Mesenchymal stem cell (in vitro differentiated cells and primary cell): ENCODE measurements around the gene CD200R1L.
A peak's percentile ranks its signal among the peaks of the same experiment; 100 is the strongest.

Experiments used
- DNase-seq: peaks from one replicate; pipeline ENCODE4 v3.0.0-alpha.2; 2013
- H2AFZ ChIP-seq: one replicate; pipeline ENCODE4 v1.6.1; 2013; ENCODE audit warnings: low read depth, mild to moderate bottlenecking, control low read depth, inconsistent platforms, low read length, moderate library complexity
- H2AK5ac ChIP-seq: 2 replicates; pipeline ENCODE4 v1.6.1; 2013; ENCODE audit warnings: low read length, moderate library complexity, mild to moderate bottlenecking, inconsistent platforms; ENCODE audit not compliant: severe bottlenecking
- H2BK120ac ChIP-seq: one replicate; pipeline ENCODE4 v1.6.1; 2013; ENCODE audit warnings: low read depth, mild to moderate bottlenecking, inconsistent platforms, low read length, moderate library complexity
- H2BK12ac ChIP-seq, 2 experiments: one replicate each; pipeline ENCODE4 v1.6.1; 2013; ENCODE audit warnings: inconsistent platforms in 2 of 2, low read length in 2 of 2, mild to moderate bottlenecking in 2 of 2, moderate library complexity in 2 of 2, control low read depth in 1 of 2
- H2BK15ac ChIP-seq: one replicate; pipeline ENCODE4 v1.6.1; 2013; ENCODE audit warnings: mild to moderate bottlenecking, low read depth, inconsistent platforms; ENCODE audit not compliant: poor library complexity, severe bottlenecking
- H2BK5ac ChIP-seq: 2 replicates; pipeline ENCODE4 v1.6.1; 2013; ENCODE audit warnings: low read depth, mild to moderate bottlenecking, low read length, control low read depth, inconsistent platforms; ENCODE audit not compliant: poor library complexity, severe bottlenecking
- H3K14ac ChIP-seq, 2 experiments: one replicate each; pipeline ENCODE4 v1.6.1; 2013; ENCODE audit warnings: inconsistent platforms in 2 of 2, low read length in 2 of 2, control low read depth in 1 of 2, mild to moderate bottlenecking in 1 of 2, moderate library complexity in 1 of 2
- H3K18ac ChIP-seq, 2 experiments: one replicate each; pipeline ENCODE4 v1.6.1; 2013; ENCODE audit warnings: inconsistent platforms in 2 of 2, low read length in 2 of 2, control low read depth in 1 of 2, low read depth in 1 of 2, mild to moderate bottlenecking in 1 of 2
- H3K23ac ChIP-seq, 2 experiments: one replicate each; pipeline ENCODE4 v1.6.1; 2013; ENCODE audit warnings: inconsistent platforms in 2 of 2, low read length in 2 of 2, mild to moderate bottlenecking in 2 of 2, moderate library complexity in 2 of 2, control low read depth in 1 of 2
- H3K27ac ChIP-seq: 2 replicates; pipeline ENCODE4 v1.5.1; 2013; ENCODE audit warnings: mild to moderate bottlenecking, moderate library complexity, low read length, control low read depth, inconsistent platforms; ENCODE audit not compliant: poor library complexity, severe bottlenecking
- H3K27me3 ChIP-seq, 2 experiments: 2 replicates each; pipeline versions ENCODE4 v1.6.1 to v1.7.0; 2013; ENCODE audit warnings: low read length in 2 of 2, mild to moderate bottlenecking in 2 of 2, moderate library complexity in 2 of 2, control low read depth in 1 of 2, inconsistent platforms in 1 of 2; ENCODE audit not compliant: control insufficient read depth in 1 of 2, insufficient read depth in 1 of 2
- H3K36me3 ChIP-seq, 2 experiments: 2 replicates each; pipeline versions ENCODE4 v1.6.1 to v1.7.0; 2013; ENCODE audit warnings: low read length in 2 of 2, control low read depth in 1 of 2, inconsistent platforms in 1 of 2, low read depth in 1 of 2, mild to moderate bottlenecking in 1 of 2; ENCODE audit not compliant: insufficient read depth in 2 of 2, control insufficient read depth in 1 of 2
- H3K4ac ChIP-seq, 2 experiments: one replicate each; pipeline ENCODE4 v1.6.1; 2013; ENCODE audit warnings: inconsistent platforms in 2 of 2, low read length in 2 of 2, mild to moderate bottlenecking in 2 of 2, moderate library complexity in 2 of 2, control low read depth in 1 of 2, low read depth in 1 of 2
- H3K4me1 ChIP-seq: 2 replicates; pipeline ENCODE4 v1.6.1; 2013; ENCODE audit warnings: low read depth, low read length, control low read depth; ENCODE audit not compliant: control insufficient read depth, insufficient read depth
- H3K4me2 ChIP-seq: 2 replicates; pipeline ENCODE4 v1.6.1; 2013; ENCODE audit warnings: low read length, mild to moderate bottlenecking, inconsistent platforms; ENCODE audit not compliant: poor library complexity, severe bottlenecking
- H3K4me3 ChIP-seq, 2 experiments: 2 replicates each; pipeline versions ENCODE4 v1.5.1 to v1.7.0; 2013; ENCODE audit warnings: low read length in 2 of 2, mild to moderate bottlenecking in 2 of 2, control low read depth in 1 of 2, low read depth in 1 of 2; ENCODE audit not compliant: insufficient read depth in 1 of 2
- H3K79me1 ChIP-seq: replicated peaks from 2 replicates; pipeline ENCODE4 v1.6.1; 2013; ENCODE audit warnings: mild to moderate bottlenecking, control low read depth, low read length, inconsistent platforms; ENCODE audit not compliant: poor library complexity, severe bottlenecking
- H3K9ac ChIP-seq: 2 replicates; pipeline ENCODE4 v1.7.0; 2013; ENCODE audit warnings: mild to moderate bottlenecking, low read length, moderate library complexity
- H3K9me3 ChIP-seq: 2 replicates; pipeline ENCODE4 v1.7.0; 2013; ENCODE audit warnings: mild to moderate bottlenecking, low read length; ENCODE audit not compliant: control insufficient read depth
- H4K8ac ChIP-seq: one replicate; pipeline ENCODE4 v1.6.1; 2013; ENCODE audit warnings: inconsistent platforms, mild to moderate bottlenecking, low read length, moderate library complexity
- H4K91ac ChIP-seq: one replicate; pipeline ENCODE4 v1.6.1; 2013; ENCODE audit warnings: mild to moderate bottlenecking, low read length, inconsistent platforms
- WGBS: methylation state at CpG from one replicate; pipeline ENCODE4 v1.1.7; 2013; ENCODE audit warnings: mixed read lengths; 5-methylcytosine and 5-hydroxymethylcytosine counted together

Gene CD200R1L

DNA sequence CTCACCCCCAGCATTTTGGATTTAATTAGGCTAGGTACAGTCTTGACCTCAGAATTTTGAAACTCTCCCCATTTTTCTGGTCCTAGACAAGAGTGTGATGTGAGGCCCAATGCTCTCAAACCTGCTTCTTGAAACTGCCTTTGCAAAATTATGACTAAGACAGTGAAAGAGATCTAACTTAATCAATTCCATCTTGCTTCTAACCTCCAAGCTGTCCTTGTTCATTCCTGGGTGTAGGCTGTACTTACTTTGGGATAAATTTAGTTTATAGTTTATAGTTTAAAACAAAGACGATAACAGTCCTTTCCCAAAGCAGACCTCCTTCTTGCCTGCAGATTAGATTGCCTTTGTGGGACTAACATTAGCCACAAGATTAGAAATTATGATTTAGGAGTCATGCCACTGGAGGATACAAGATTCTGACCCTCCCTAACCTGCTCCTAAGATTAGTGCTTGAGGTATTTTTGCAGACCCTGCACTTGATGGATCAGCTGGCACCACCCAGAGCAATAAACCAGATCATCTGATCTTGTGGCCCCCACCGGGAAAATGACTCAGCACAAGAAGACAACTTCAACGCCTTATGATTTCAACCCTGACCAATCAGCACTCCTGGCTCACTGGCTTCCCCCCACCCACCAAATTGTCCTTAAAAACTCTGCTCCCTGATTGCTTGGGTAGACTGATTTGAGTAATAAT, 59.6 kb downstream of the CD200R1L start:
- Histone ChIP-seq H3K9me3 (no peaks in the 10 kb centered on the region), H4K91ac (no peak overlapping the region), H3K23ac (no peak overlapping the region), H3K36me3 (no peaks in the 10 kb centered on the region), H3K27me3 (no peaks in the 10 kb centered on the region), H3K79me1 (no peaks in the 10 kb centered on the region), H2AK5ac (no peak overlapping the region), H2BK120ac (no peak overlapping the region), H3K27ac (no peak overlapping the region), H3K4me1 (no peaks in the 10 kb centered on the region), H3K14ac (no peak overlapping the region), H3K4ac (no peak overlapping the region), H2BK15ac (no peak overlapping the region), H3K9ac (no peak overlapping the region), H2AFZ (no peak overlapping the region), H2BK12ac (no peak overlapping the region), H4K8ac (no peak overlapping the region), H3K4me3 (no peak overlapping the region), H3K18ac (no peak overlapping the region), H2BK5ac (no peak overlapping the region), H3K4me2 (no peak overlapping the region)
- 91% methylated on average over 2 of the region's 3 CpGs for WGBS
- DNase-seq = no peak

DNA sequence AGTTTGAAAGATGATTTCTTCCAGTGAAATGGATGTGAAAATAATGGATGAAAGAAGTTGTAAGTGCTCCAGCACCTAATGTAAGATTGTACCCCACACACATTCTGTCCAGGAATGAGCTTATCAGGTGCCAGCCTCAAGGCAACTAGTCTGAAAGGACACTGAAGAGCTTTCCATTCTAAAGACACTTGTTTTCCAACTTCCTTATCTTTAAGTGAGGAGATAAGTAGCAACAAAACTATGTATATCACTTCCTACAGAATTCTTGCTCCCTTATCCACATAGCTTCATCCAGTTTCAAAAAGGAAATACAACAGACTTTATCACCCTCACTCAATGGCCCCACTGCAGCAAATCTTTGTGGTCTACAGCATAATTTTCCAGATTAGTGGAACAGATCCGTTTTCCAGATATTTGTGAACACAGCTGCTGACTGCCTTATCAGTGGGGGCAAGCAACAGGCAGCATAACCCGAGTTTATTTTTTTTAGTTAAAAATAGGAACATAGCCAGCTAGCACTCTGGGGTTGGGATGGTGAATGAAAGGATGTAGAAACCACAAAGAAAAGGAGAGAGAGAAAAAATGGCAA, 60.6 kb downstream of the CD200R1L start:
- no peaks in the 10 kb centered on the region for H3K36me3 ChIP-seq
- no peaks in the 10 kb centered on the region for H3K4me1 ChIP-seq
- no peak overlapping the region for H3K4me2 ChIP-seq
- no peak overlapping the region for H3K14ac ChIP-seq
- no peak overlapping the region for H3K27ac ChIP-seq
- no peak overlapping the region for H3K4ac ChIP-seq
- WGBS = 18% methylated on average over 2 of the region's 2 CpGs
- H2AK5ac ChIP-seq = no peak overlapping the region
- H3K79me1 ChIP-seq = no peaks in the 10 kb centered on the region
- no peak overlapping the region for H3K9ac ChIP-seq
- H4K8ac ChIP-seq = no peak overlapping the region
- no peak overlapping the region for H2BK5ac ChIP-seq
- H2BK120ac ChIP-seq = no peak overlapping the region
- no peak overlapping the region for H2BK12ac ChIP-seq
- H3K18ac ChIP-seq = no peak overlapping the region
- no peak overlapping the region for H4K91ac ChIP-seq
- peak; percentile 47 for DNase-seq
- no peak overlapping the region for H2BK15ac ChIP-seq
- H3K4me3 ChIP-seq = no peak overlapping the region
- H3K23ac ChIP-seq = no peak overlapping the region
- no peak overlapping the region for H2AFZ ChIP-seq
- H3K9me3 ChIP-seq = no peaks in the 10 kb centered on the region
- no peaks in the 10 kb centered on the region for H3K27me3 ChIP-seq

DNA sequence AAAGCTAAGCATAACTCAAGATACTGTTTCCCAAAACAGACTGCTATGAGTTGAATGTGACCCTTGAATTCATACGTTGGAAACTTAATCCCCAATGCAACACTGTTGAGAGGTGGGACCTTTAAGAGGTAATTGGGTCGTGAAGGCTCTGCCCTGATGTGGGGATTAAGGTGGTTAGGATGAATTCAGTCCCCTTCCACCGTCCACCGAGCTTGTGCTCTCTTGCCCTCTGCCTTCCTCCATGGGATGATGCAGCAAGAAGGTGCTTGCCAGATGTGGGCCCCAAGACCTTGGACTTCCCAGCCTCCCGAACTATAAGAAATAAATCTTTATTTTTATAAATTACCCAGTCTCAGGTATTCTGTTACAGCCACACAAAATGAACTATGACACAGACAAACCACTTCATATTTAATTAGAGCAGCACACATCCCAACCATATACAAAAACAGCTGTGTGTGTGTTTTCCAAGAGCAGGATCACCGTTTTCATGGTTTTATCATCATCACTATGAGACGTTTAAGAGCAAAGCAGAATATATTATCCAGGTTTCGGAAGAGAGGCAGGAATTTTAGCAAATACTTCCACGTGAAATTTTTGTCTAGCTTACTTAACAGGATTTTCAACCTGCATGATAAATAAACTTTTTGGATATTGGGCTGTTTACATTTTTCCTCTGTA, 61.2 kb downstream of the CD200R1L start:
- Histone ChIP-seq H3K18ac (peak overlapping the region in 1 of 2 experiments; percentile 71), H3K4me2 (no peak overlapping the region), H2AK5ac (no peak overlapping the region), H3K4me3 (no peak overlapping the region), H3K79me1 (no peaks in the 10 kb centered on the region), H3K14ac (no peak overlapping the region), H3K4ac (no peak overlapping the region), H4K91ac (no peak overlapping the region), H2BK5ac (no peak overlapping the region), H3K27ac (no peak overlapping the region), H3K9ac (no peak overlapping the region), H3K27me3 (no peaks in the 10 kb centered on the region), H3K36me3 (no peaks in the 10 kb centered on the region), H2BK12ac (peak overlapping the region; percentile 15 to 38), H4K8ac (no peak overlapping the region), H3K9me3 (no peaks in the 10 kb centered on the region), H2BK15ac (no peak overlapping the region), H2BK120ac (no peak overlapping the region), H3K23ac (no peak overlapping the region), H2AFZ (no peak overlapping the region), H3K4me1 (no peaks in the 10 kb centered on the region)
- no peak for DNase-seq
- 88% methylated on average over 9 of the region's 9 CpGs for WGBS

DNA sequence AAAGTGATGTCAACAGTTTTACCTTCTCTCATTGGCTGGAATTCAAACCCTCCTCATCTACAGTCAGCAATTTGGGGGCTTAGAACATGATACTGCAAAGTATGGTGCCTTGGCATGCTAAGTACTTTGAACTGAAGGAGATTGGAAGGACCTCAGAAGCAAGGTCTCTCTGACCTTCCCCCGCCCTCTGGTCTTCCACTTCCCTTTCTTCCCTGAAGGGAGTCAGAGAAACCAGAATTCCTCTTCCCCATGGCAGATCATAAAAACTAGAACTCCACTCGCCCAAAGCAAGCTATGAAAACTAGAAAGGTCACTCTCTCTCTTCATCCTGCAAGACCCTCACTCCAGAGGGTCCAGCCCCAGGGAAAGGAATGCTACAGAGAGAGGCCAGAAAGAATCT, 64.2 kb downstream of the CD200R1L start:
- H3K79me1 ChIP-seq = no peaks in the 10 kb centered on the region
- H3K9ac ChIP-seq = no peak overlapping the region
- no peak overlapping the region for H3K23ac ChIP-seq
- H3K4me1 ChIP-seq = no peaks in the 10 kb centered on the region
- H3K9me3 ChIP-seq = no peaks in the 10 kb centered on the region
- H3K4me3 ChIP-seq = no peak overlapping the region
- no peak overlapping the region for H3K4me2 ChIP-seq
- H4K91ac ChIP-seq = no peak overlapping the region
- peak overlapping the region in 1 of 2 experiments; percentile 83 for H2BK12ac ChIP-seq
- WGBS = 54% methylated on average over 2 of the region's 2 CpGs
- H3K36me3 ChIP-seq = no peaks in the 10 kb centered on the region
- H2BK120ac ChIP-seq = no peak overlapping the region
- no peak overlapping the region for H2BK15ac ChIP-seq
- H3K18ac ChIP-seq = no peak overlapping the region
- H3K4ac ChIP-seq = no peak overlapping the region
- no peak overlapping the region for H3K27ac ChIP-seq
- no peak overlapping the region for H2AK5ac ChIP-seq
- no peak overlapping the region for H4K8ac ChIP-seq
- H3K14ac ChIP-seq = no peak overlapping the region
- no peak overlapping the region for H2BK5ac ChIP-seq
- DNase-seq = no peak
- H2AFZ ChIP-seq = no peak overlapping the region
- H3K27me3 ChIP-seq = no peaks in the 10 kb centered on the region
